SK-N-SH treated with all-trans-retinoic acid at 6 μM for 48 hours (cell line): ENCODE data around the gene OMG.

Experiments
- ATAC-seq: fragments of 200-7000 bp; cut with Tn5 transposase; 3 replicates; pipeline ENCODE4 v1.9.1; 2020; ENCODE audit warnings: mild to moderate bottlenecking, moderate library complexity
- ARNTL ChIP-seq: fragments of 450-650 bp; formaldehyde crosslinking; IDR thresholded peaks from 2 replicates; pipeline ENCODE4 v1.5.0; 2020; ENCODE audit warnings: low read depth, mild to moderate bottlenecking, moderate library complexity, borderline replicate concordance
- BACH2 ChIP-seq: fragments of 250-450 bp; sonication (Bioruptor Pico); IDR thresholded peaks from 2 replicates; pipeline ENCODE4 v1.9.0; 2021; ENCODE audit warnings: mild to moderate bottlenecking, borderline replicate concordance
- CSDC2 ChIP-seq: fragments of 250-450 bp; sonication (Bioruptor Pico); IDR thresholded peaks from 2 replicates; pipeline ENCODE4 v1.5.0; 2020; ENCODE audit warnings: mild to moderate bottlenecking, moderate library complexity
- ESRRG ChIP-seq: fragments of 250-450 bp; sonication (Bioruptor Pico); IDR thresholded peaks from 2 replicates; pipeline ENCODE4 v1.6.1; 2021; ENCODE audit warnings: mild to moderate bottlenecking
- GLIS3 ChIP-seq: fragments of 250-450 bp; sonication (Bioruptor Pico); IDR thresholded peaks from 2 replicates; pipeline ENCODE4 v1.5.0; 2020; ENCODE audit warnings: mild to moderate bottlenecking, moderate library complexity
- ISL1 ChIP-seq: fragments of 250-450 bp; sonication (Bioruptor Pico); IDR thresholded peaks from 2 replicates; pipeline ENCODE4 v2.1.2; 2022; ENCODE audit warnings: mild to moderate bottlenecking, moderate library complexity
- OSR1 ChIP-seq: fragments of 250-450 bp; sonication (Bioruptor Pico); IDR thresholded peaks from 2 replicates; pipeline ENCODE4 v1.8.0; 2022; ENCODE audit warnings: moderate library complexity, mild to moderate bottlenecking, inconsistent platforms
- PPARA ChIP-seq: fragments of 250-450 bp; sonication (Bioruptor Pico); IDR thresholded peaks from 2 replicates; pipeline ENCODE4 v1.5.0; 2020; ENCODE audit warnings: mild to moderate bottlenecking, borderline replicate concordance
- RARB ChIP-seq: fragments of 250-450 bp; sonication (Bioruptor Pico); IDR thresholded peaks from 2 replicates; pipeline ENCODE4 v1.8.0; 2021; ENCODE audit warnings: mild to moderate bottlenecking, moderate library complexity
- SNAI2 ChIP-seq: fragments of 250-450 bp; sonication (Bioruptor Pico); IDR thresholded peaks from 2 replicates; pipeline ENCODE4 v1.5.0; 2020; ENCODE audit warnings: mild to moderate bottlenecking, moderate library complexity
- TCF4 ChIP-seq: fragments of 250-450 bp; sonication (Bioruptor Pico); IDR thresholded peaks from 2 replicates; pipeline ENCODE4 v1.8.0; 2021; ENCODE audit warnings: mild to moderate bottlenecking, moderate library complexity, borderline replicate concordance
- TOX ChIP-seq: fragments of 250-450 bp; sonication (Bioruptor Pico); IDR thresholded peaks from 2 replicates; pipeline ENCODE4 v1.8.0; 2021; ENCODE audit warnings: mild to moderate bottlenecking, moderate library complexity, borderline replicate concordance
- ZC3H10 ChIP-seq: fragments of 250-450 bp; sonication (Bioruptor Pico); IDR thresholded peaks from 2 replicates; pipeline ENCODE4 v1.5.1; 2021; ENCODE audit warnings: mild to moderate bottlenecking, moderate library complexity
- ZFP3 ChIP-seq: fragments of 250-450 bp; sonication (Bioruptor Pico); IDR thresholded peaks from 2 replicates; pipeline ENCODE4 v1.5.0; 2020; ENCODE audit warnings: mild to moderate bottlenecking, moderate library complexity
- ZFP30 ChIP-seq: fragments of 450-650 bp; formaldehyde crosslinking; IDR thresholded peaks from 2 replicates; pipeline ENCODE4 v1.5.0; 2022; ENCODE audit warnings: mild to moderate bottlenecking, moderate library complexity
- ZNF70 ChIP-seq: fragments of 450-650 bp; formaldehyde crosslinking; IDR thresholded peaks from 2 replicates; pipeline ENCODE4 v1.5.0; 2020; ENCODE audit warnings: mild to moderate bottlenecking, moderate library complexity
- ZNF8 ChIP-seq: fragments of 450-650 bp; formaldehyde crosslinking; IDR thresholded peaks from 2 replicates; pipeline ENCODE4 v1.5.0; 2020; ENCODE audit warnings: mild to moderate bottlenecking, moderate library complexity
- TF ChIP-seq, protein P1 (sequence below): fragments of 250-450 bp; sonication (Bioruptor Pico); IDR thresholded peaks from 2 replicates; pipeline ENCODE4 v1.5.0; 2020; ENCODE audit warnings: mild to moderate bottlenecking, moderate library complexity
- TF ChIP-seq, protein P2 (sequence below): fragments of 250-450 bp; sonication (Bioruptor Pico); IDR thresholded peaks from 2 replicates; pipeline ENCODE4 v1.5.1; 2021; ENCODE audit warnings: mild to moderate bottlenecking, moderate library complexity
- TF ChIP-seq, protein P3 (sequence below): fragments of 250-450 bp; sonication (Bioruptor Pico); IDR thresholded peaks from 2 replicates; pipeline ENCODE4 v1.8.0; 2020; ENCODE audit warnings: mild to moderate bottlenecking, moderate library complexity, borderline replicate concordance
- TF ChIP-seq, protein P4 (sequence below): fragments of 250-450 bp; sonication (Bioruptor Pico); IDR thresholded peaks from 2 replicates; pipeline ENCODE4 v1.8.0; 2021; ENCODE audit warnings: low read depth, mild to moderate bottlenecking, moderate library complexity, borderline replicate concordance
- TF ChIP-seq, protein P5 (sequence below): fragments of 250-450 bp; sonication (Bioruptor Pico); IDR thresholded peaks from 2 replicates; pipeline ENCODE4 v1.5.1; 2020; ENCODE audit warnings: low read depth, mild to moderate bottlenecking, moderate library complexity

The OMG gene

DNA sequence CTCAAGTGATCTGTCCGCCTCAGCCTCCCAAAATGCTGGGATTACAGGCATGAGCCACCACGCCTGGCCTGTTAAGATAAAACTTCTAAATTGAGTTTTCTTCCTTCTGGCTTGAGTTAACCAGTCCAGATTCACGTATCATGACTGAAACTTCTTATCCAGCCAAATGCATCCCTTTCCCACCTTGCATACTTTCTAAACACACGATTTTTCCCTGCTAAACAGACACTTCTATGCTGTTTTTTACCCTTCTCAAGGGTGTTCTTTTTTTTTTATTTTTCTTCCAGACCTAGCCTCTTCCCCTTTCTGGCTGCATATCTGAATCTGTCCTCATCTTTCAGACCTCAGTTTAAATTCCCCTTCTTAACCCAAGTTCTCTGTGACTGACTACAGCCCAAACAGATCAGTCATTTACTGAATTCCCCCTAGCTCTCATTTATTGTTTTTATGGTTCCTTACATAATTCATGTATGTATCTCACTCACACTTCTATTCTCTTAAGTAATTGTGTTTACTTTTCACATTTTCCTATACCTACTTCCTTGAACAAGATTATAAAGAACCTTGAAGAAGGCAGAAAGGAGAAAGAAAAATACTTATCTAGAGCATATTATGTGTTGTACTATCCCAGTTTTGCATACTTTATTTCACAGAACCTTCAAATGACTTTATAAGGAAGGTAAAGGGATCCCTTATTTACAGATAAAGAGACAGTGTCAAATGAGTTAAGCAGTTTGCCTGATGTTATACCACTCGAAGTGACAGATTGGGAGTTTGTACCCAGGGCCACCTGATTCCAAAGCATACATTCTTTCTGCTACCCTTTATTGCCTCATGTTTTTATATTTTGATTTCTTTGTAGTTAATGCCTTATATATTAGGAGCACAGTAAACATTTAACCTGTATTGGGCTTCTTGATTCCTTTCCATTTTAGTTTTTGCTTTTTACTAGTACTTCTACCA, 11.6 kb upstream of the OMG start:
- TF ChIP-seq SNAI2 (CRISPR knock-in tag) = no peak
- no peak for TF ChIP-seq ZFP3
- no peak for TF ChIP-seq PPARA (CRISPR knock-in tag)
- no peak for TF ChIP-seq ZC3H10 (CRISPR knock-in tag)
- no peak for TF ChIP-seq ESRRG
- TF ChIP-seq, protein P1, sequence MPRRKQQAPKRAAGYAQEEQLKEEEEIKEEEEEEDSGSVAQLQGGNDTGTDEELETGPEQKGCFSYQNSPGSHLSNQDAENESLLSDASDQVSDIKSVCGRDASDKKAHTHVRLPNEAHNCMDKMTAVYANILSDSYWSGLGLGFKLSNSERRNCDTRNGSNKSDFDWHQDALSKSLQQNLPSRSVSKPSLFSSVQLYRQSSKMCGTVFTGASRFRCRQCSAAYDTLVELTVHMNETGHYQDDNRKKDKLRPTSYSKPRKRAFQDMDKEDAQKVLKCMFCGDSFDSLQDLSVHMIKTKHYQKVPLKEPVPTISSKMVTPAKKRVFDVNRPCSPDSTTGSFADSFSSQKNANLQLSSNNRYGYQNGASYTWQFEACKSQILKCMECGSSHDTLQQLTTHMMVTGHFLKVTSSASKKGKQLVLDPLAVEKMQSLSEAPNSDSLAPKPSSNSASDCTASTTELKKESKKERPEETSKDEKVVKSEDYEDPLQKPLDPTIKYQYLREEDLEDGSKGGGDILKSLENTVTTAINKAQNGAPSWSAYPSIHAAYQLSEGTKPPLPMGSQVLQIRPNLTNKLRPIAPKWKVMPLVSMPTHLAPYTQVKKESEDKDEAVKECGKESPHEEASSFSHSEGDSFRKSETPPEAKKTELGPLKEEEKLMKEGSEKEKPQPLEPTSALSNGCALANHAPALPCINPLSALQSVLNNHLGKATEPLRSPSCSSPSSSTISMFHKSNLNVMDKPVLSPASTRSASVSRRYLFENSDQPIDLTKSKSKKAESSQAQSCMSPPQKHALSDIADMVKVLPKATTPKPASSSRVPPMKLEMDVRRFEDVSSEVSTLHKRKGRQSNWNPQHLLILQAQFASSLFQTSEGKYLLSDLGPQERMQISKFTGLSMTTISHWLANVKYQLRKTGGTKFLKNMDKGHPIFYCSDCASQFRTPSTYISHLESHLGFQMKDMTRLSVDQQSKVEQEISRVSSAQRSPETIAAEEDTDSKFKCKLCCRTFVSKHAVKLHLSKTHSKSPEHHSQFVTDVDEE (CRISPR knock-in tag) = no peak
- TF ChIP-seq ZNF8 (CRISPR knock-in tag) = no peak
- TF ChIP-seq, protein P2, sequence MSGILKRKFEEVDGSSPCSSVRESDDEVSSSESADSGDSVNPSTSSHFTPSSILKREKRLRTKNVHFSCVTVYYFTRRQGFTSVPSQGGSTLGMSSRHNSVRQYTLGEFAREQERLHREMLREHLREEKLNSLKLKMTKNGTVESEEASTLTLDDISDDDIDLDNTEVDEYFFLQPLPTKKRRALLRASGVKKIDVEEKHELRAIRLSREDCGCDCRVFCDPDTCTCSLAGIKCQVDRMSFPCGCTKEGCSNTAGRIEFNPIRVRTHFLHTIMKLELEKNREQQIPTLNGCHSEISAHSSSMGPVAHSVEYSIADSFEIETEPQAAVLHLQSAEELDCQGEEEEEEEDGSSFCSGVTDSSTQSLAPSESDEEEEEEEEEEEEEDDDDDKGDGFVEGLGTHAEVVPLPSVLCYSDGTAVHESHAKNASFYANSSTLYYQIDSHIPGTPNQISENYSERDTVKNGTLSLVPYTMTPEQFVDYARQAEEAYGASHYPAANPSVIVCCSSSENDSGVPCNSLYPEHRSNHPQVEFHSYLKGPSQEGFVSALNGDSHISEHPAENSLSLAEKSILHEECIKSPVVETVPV (CRISPR knock-in tag) = no peak
- no peak for TF ChIP-seq GLIS3
- no peak for TF ChIP-seq ISL1 (CRISPR knock-in tag)
- TF ChIP-seq, protein P3, sequence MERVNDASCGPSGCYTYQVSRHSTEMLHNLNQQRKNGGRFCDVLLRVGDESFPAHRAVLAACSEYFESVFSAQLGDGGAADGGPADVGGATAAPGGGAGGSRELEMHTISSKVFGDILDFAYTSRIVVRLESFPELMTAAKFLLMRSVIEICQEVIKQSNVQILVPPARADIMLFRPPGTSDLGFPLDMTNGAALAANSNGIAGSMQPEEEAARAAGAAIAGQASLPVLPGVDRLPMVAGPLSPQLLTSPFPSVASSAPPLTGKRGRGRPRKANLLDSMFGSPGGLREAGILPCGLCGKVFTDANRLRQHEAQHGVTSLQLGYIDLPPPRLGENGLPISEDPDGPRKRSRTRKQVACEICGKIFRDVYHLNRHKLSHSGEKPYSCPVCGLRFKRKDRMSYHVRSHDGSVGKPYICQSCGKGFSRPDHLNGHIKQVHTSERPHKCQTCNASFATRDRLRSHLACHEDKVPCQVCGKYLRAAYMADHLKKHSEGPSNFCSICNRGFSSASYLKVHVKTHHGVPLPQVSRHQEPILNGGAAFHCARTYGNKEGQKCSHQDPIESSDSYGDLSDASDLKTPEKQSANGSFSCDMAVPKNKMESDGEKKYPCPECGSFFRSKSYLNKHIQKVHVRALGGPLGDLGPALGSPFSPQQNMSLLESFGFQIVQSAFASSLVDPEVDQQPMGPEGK = no peak
- TF ChIP-seq TOX = no peak
- TF ChIP-seq TCF4 (CRISPR knock-in tag) = no peak
- ATAC-seq = no peak

DNA sequence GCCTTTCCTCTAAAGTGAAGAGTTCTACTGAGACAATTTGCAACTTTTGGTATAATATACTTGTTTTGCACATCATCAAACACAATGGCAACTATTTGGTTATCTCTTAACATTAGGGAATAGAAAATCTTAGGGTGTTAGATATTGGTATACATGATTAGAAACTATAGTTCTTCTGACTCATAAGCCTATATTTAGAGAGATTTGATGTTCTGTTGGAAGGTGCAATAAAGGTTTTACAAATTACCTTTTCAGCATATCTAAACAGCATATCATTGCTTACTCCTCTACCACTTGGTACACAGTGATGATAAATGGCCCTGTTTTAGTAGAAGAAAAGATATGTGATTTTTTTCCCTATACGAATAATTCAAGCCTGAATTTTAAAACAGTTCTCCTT, 10.6 kb upstream of the OMG start:
- TF ChIP-seq ZNF70 (CRISPR knock-in tag) (no peak), ESRRG (no peak), ZNF8 (CRISPR knock-in tag) (no peak), OSR1 (CRISPR knock-in tag) (no peak), GLIS3 (no peak), RARB (CRISPR knock-in tag) (no peak), BACH2 (CRISPR knock-in tag) (no peak), TOX (no peak)
- TF ChIP-seq, protein P4, sequence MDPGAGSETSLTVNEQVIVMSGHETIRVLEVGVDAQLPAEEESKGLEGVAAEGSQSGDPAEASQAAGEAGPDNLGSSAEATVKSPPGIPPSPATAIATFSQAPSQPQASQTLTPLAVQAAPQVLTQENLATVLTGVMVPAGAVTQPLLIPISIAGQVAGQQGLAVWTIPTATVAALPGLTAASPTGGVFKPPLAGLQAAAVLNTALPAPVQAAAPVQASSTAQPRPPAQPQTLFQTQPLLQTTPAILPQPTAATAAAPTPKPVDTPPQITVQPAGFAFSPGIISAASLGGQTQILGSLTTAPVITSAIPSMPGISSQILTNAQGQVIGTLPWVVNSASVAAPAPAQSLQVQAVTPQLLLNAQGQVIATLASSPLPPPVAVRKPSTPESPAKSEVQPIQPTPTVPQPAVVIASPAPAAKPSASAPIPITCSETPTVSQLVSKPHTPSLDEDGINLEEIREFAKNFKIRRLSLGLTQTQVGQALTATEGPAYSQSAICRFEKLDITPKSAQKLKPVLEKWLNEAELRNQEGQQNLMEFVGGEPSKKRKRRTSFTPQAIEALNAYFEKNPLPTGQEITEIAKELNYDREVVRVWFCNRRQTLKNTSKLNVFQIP = no peak
- ATAC-seq = no peak

DNA sequence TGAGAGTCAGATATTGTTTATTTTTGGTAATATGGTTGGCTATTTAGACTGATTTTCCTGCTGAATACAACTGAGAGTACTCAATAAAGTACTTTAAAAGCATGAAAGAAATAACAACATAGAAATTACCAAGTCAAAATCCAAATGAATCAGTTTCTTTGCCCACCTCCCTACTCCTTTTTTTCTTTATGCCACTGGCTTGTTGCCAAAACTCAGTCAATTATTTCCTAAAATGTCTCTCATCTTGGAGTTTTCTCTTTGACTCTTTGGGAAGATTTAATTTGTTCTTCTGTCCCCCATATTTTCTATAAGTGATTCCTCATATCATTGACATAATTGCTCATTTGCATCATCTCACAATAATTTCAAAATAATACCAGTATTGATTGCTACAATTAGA, 2.6 kb upstream of the OMG start:
- TF ChIP-seq, protein P5, sequence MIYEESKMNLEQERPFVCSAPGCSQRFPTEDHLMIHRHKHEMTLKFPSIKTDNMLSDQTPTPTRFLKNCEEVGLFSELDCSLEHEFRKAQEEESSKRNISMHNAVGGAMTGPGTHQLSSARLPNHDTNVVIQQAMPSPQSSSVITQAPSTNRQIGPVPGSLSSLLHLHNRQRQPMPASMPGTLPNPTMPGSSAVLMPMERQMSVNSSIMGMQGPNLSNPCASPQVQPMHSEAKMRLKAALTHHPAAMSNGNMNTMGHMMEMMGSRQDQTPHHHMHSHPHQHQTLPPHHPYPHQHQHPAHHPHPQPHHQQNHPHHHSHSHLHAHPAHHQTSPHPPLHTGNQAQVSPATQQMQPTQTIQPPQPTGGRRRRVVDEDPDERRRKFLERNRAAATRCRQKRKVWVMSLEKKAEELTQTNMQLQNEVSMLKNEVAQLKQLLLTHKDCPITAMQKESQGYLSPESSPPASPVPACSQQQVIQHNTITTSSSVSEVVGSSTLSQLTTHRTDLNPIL (CRISPR knock-in tag) = no peak
- TF ChIP-seq, protein P2 (CRISPR knock-in tag) = no peak
- no peak for TF ChIP-seq TOX
- no peak for TF ChIP-seq OSR1 (CRISPR knock-in tag)
- TF ChIP-seq ZFP30 (CRISPR knock-in tag) = no peak
- TF ChIP-seq, protein P3 = no peak
- TF ChIP-seq ZNF8 (CRISPR knock-in tag) = no peak
- TF ChIP-seq ESRRG = no peak
- TF ChIP-seq ARNTL (CRISPR knock-in tag) = no peak
- TF ChIP-seq RARB (CRISPR knock-in tag) = no peak
- no peak for TF ChIP-seq TCF4 (CRISPR knock-in tag)
- TF ChIP-seq, protein P4 = no peak
- no peak for TF ChIP-seq CSDC2 (CRISPR knock-in tag)
- TF ChIP-seq GLIS3 = no peak
- no peak for ATAC-seq
